OCI-LY7 (cell line): ENCODE data around the gene PDE8B. TPM values are rescaled to one million over a fixed set of nuclear protein-coding genes. Genes with fewer than 3 reads are reported as not detected.

ENCODE experiments used
- BruUV-seq: library from RNA; stranded (reverse); fragments of 400-500 nt; replicated peaks from 2 replicates; lab custom pipeline; 2021; lab: Mats Ljungman, UMichigan
- CTCF ChIA-PET: fragments of 300-600 bp; sonication (Branson Sonifier 250); formaldehyde crosslinking; loops from one replicate; lab custom pipeline; 2022; ENCODE audit warnings: antibody characterized with exemption; ENCODE audit not compliant: unreplicated experiment; lab: Charles Lee
- POLR2A ChIA-PET: fragments of 300-600 bp; sonication (Branson Sonifier 250); formaldehyde crosslinking; loops from one replicate; lab custom pipeline; 2022; ENCODE audit warnings: antibody characterized with exemption; lab: Charles Lee
- DNase-seq: peaks from one replicate; pipeline ENCODE4 v3.0.0-alpha.2; 2015; ENCODE audit warnings: low spot score
- H2AFZ ChIP-seq: fragments of 200-600 bp; sonication (generic), shearing (Covaris generic); 2 replicates; pipeline ENCODE4 v1.6.1; 2014; ENCODE audit warnings: mild to moderate bottlenecking, antibody characterized with exemption, low read length, moderate library complexity
- H3K27ac ChIP-seq: fragments of 200-600 bp; sonication (generic); 2 replicates; pipeline ENCODE4 v1.5.1; 2014; ENCODE audit warnings: mixed run types, low read depth, mild to moderate bottlenecking, moderate library complexity, low read length, inconsistent platforms; ENCODE audit not compliant: poor library complexity, severe bottlenecking
- H3K36me3 ChIP-seq: fragments of 200-600 bp; sonication (generic); 2 replicates; pipeline ENCODE4 v1.6.1; 2014; ENCODE audit warnings: mild to moderate bottlenecking, antibody characterized with exemption, low read length, moderate library complexity, mixed read lengths; ENCODE audit not compliant: insufficient read depth
- H3K4me1 ChIP-seq: fragments of 200-600 bp; sonication (generic); 2 replicates; pipeline ENCODE4 v1.5.1; 2014; ENCODE audit warnings: mild to moderate bottlenecking, low read length; ENCODE audit not compliant: insufficient read depth, poor library complexity, severe bottlenecking
- H3K4me2 ChIP-seq: fragments of 200-600 bp; sonication (generic); 2 replicates; pipeline ENCODE4 v1.6.1; 2014; ENCODE audit warnings: mild to moderate bottlenecking, low read length
- H3K4me3 ChIP-seq: fragments of 200-600 bp; sonication (generic); 2 replicates; pipeline ENCODE4 v1.5.1; 2014; ENCODE audit warnings: mild to moderate bottlenecking, low read depth, low read length; ENCODE audit not compliant: poor library complexity, severe bottlenecking
- H3K79me2 ChIP-seq: fragments of 200-600 bp; sonication (generic); 2 replicates; pipeline ENCODE4 v1.6.1; 2016; ENCODE audit warnings: low read depth, mild to moderate bottlenecking, low read length, moderate library complexity, mixed read lengths; ENCODE audit not compliant: insufficient read depth
- H3K9me2 ChIP-seq: fragments of 200-600 bp; sonication (generic); 2 replicates; pipeline ENCODE4 v1.6.1; 2016; ENCODE audit warnings: mild to moderate bottlenecking, low read length, mixed read lengths; ENCODE audit not compliant: insufficient read depth
- H3K9me3 ChIP-seq: fragments of 200-600 bp; sonication (generic); 2 replicates; pipeline ENCODE4 v1.6.1; 2014; ENCODE audit warnings: mild to moderate bottlenecking, mixed run types, low read length, mixed read lengths
- H4K20me1 ChIP-seq: fragments of 200-600 bp; sonication (generic); 2 replicates; pipeline ENCODE4 v1.6.1; 2014; ENCODE audit warnings: mild to moderate bottlenecking, antibody characterized with exemption, low read length, moderate library complexity, mixed read lengths; ENCODE audit not compliant: insufficient read depth
- CTCF ChIP-seq: fragments of 200-600 bp; sonication (generic); conservative IDR thresholded peaks from 2 replicates; pipeline ENCODE4 v1.5.1; 2014; ENCODE audit warnings: mild to moderate bottlenecking, antibody characterized with exemption, low read length, moderate library complexity, mixed read lengths
- EZH2phosphoT487 ChIP-seq: fragments of 200-600 bp; sonication (generic); IDR thresholded peaks from 2 replicates; pipeline ENCODE4 v1.6.1; 2018; ENCODE audit warnings: low read depth, borderline replicate concordance, mild to moderate bottlenecking, mixed run types, antibody characterized with exemption, low read length, moderate library complexity, mixed read lengths
- intact Hi-C: fragments of 100-400 bp; cut with micrococcal nuclease; formaldehyde crosslinking; loops from one replicate; pipeline ENCODE4 v1.10.0; 2022; ENCODE audit not compliant: unreplicated experiment
- total RNA-seq, 2 experiments: library from RNA; depleted of rRNA in 1 of 2; stranded (reverse); fragments of >200 nt in 1 of 2; shearing (Covaris generic) in 1 of 2; gene quantifications; 2 replicates each; pipeline ENCODE4 v1.2.3, GENCODE V29; 2014 to 2022

Gene PDE8B
- total RNA-seq, 2 experiments from 2014 or later = 0.21 to 0.22 TPM

- TF ChIP-seq CTCF (no peak), EZH2phosphoT487 (no peak)
- H2AFZ ChIP-seq = no peak overlapping the region
- no TSS peak for BruUV-seq
- no peak overlapping the region for H3K4me3 ChIP-seq
- no peak overlapping the region for H3K4me2 ChIP-seq
- peaks cover 5% of the 10 kb centered on the region; the same call in 1 of the 2 replicates for H3K36me3 ChIP-seq
- no peaks in the 10 kb centered on the region for H3K9me3 ChIP-seq
- H3K79me2 ChIP-seq = no peaks in the 10 kb centered on the region
- CTCF ChIA-PET = no interaction called here
- no peaks in the 10 kb centered on the region for H3K9me2 ChIP-seq
- no peaks in the 10 kb centered on the region for H3K4me1 ChIP-seq
- intact Hi-C loops = no loop called here
- no peak overlapping the region for H3K27ac ChIP-seq
- no peak for DNase-seq
- POLR2A ChIA-PET = no interaction called here
- no peaks in the 10 kb centered on the region for H4K20me1 ChIP-seq
Observed at GRCh38 chr5:77420940-77421339, 210.5 kb downstream of the PDE8B start.

- CTCF ChIA-PET = no interaction called here
- H2AFZ ChIP-seq = no peak overlapping the region
- no peaks in the 10 kb centered on the region for H4K20me1 ChIP-seq
- intact Hi-C loops = no loop called here
- no peaks in the 10 kb centered on the region for H3K9me2 ChIP-seq
- H3K4me3 ChIP-seq = no peak overlapping the region
- DNase-seq = no peak
- peaks cover 14% of the 10 kb centered on the region; the same call in 1 of the 2 replicates for H3K36me3 ChIP-seq
- H3K4me2 ChIP-seq = no peak overlapping the region
- POLR2A ChIA-PET = no interaction called here
- no peak overlapping the region for H3K27ac ChIP-seq
- no TSS peak for BruUV-seq
- no peaks in the 10 kb centered on the region for H3K9me3 ChIP-seq
- no peaks in the 10 kb centered on the region for H3K79me2 ChIP-seq
- H3K4me1 ChIP-seq = no peaks in the 10 kb centered on the region
- TF ChIP-seq EZH2phosphoT487 = no peak
- no peak for TF ChIP-seq CTCF
Observed at GRCh38 chr5:77423022-77423750, 212.7 kb downstream of the PDE8B start.

- H3K9me2 ChIP-seq = no peaks in the 10 kb centered on the region
- H3K79me2 ChIP-seq = no peaks in the 10 kb centered on the region
- no peaks in the 10 kb centered on the region for H4K20me1 ChIP-seq
- no TSS peak for BruUV-seq
- no peak overlapping the region for H3K4me2 ChIP-seq
- H3K9me3 ChIP-seq = no peaks in the 10 kb centered on the region
- intact Hi-C loops = no loop called here
- no peak overlapping the region for H3K4me3 ChIP-seq
- CTCF ChIA-PET = no interaction called here
- H3K36me3 ChIP-seq = peaks cover 18% of the 10 kb centered on the region; the same call in 1 of the 2 replicates
- no peak for DNase-seq
- no peaks in the 10 kb centered on the region for H3K4me1 ChIP-seq
- TF ChIP-seq CTCF (no peak), EZH2phosphoT487 (no peak)
- POLR2A ChIA-PET = no interaction called here
- H3K27ac ChIP-seq = no peak overlapping the region
- H2AFZ ChIP-seq = no peak overlapping the region
Observed at GRCh38 chr5:77424921-77425320, 214.4 kb downstream of the PDE8B start.
